GM21447 (cell line): ENCODE measurements around the gene RNF43.
"Not testable (repeated sequence)": the region's sequence is repeated elsewhere in the genome, so short reads cannot be mapped to it uniquely, and the experiment has no call there.

Experiments used
- ATAC-seq: cut with Tn5 transposase; IDR thresholded peaks from one replicate; pipeline ENCODE4 v1.9.1; 2021; ENCODE audit not compliant: unreplicated experiment

Gene RNF43

DNA sequence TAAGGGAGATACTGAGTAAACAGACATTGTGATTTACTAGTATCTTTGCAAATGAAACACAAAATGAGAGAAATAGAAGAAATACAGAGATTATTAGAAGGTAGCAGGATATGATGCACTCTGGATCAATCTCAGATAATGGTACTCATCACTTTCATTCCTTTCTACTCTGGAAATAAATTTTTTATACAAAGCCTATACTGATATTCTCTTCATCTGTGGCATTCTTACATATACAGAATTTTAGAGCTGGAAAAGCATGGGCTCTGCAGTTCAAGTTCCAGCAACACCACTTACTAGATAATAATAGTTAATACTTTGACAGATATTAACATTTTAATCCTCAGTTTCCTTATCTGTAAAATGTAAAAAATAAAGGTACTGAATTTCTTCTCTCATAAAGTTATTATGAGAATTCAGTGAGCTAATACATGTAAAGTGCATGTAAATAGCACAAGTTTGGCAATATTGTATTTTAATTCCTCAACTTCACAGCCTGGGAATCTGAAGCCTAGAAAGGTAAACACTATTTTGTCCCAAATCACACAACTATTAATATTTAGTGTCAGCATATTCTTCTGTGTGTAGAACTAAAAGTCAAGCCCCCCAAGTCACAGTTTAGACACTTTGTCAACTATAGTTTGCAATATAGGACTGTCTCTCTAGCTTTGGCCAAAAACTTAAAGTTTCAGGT lies 6.5 kb downstream of the RNF43 start:
- no peak for ATAC-seq

- no peak for ATAC-seq
Observed at GRCh38 chr17:58409432-58409831, 7.9 kb downstream of the RNF43 start.

GRCh38 chr17:58403311-58403710 lies 14.0 kb downstream of the RNF43 start:
- ATAC-seq: no peak

GRCh38 chr17:58402679-58403078 lies 14.7 kb downstream of the RNF43 start:
- no peak for ATAC-seq

DNA sequence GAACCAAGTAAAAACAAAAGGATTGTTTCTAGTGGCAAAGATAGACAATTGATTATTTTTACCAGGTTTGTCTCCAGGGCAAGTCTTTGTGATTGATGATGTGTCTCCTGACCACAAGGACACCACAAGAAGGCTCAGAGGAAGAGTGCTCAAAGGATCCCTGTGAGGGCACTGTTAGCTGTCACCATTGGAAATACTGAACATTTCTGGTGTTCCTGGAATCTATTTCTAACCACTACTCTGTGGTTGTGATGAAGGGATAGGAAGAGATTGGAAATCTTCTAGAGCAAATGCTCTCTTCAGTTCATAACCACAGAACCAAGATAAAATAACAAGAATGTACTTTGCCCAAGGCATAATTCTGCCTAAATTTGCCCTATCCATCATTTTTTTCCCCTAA lies 15.3 kb downstream of the RNF43 start:
- ATAC-seq: no peak

GRCh38 chr17:58401287-58401686 lies 16.0 kb downstream of the RNF43 start:
- ATAC-seq: no peak

- ATAC-seq: no peak
Observed at GRCh38 chr17:58400826-58401225, 16.5 kb downstream of the RNF43 start.

DNA sequence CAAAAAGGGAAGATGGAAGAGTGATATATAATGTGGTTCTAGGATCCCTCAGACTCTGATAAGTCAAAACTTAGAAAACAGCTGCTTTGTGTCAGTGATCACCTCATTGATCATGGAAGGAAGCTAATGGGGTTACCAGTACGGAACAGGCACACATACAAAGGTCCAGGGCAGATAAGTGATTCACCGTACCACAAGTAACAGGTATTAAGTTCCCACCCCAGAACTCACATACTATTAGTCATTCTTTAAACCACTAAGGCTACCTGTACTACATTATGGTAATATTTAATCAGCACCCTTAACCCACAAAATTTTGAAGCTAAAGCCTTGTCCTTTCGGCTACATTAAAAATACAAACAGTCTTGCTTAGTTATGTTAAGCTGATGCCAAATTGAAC lies 17.4 kb downstream of the RNF43 start:
- ATAC-seq: no peak

DNA sequence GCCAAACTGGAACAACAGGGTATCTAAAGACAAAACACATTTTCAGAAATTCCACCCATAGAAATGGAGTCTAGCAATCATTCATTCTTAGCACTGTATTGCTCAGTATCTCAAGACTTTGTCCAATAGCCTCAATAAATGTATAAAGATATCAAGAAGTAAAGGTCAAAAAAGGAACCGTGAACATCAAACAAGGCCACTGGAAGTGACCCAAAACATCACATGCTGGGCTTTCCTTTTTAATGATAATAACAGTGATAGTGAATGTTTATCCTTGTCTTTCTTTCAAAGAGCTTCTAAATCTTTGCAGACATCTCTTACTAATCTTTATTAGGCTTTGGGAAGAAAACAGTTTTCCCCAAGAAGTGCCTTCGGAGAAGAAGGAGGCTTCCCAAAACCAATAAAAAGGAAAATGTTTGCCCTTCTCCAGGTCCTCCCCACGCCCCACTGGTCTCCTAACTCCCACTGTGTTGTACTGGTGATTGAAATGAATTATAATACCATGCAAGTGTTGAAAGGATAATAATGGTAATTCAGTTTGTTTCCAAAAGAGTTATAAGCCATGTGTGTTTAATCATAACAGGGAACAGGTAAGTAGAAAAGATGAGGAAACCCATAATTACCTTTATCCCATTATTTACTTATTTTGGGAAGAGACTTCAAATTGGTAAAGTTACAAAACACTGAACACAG lies 18.6 kb downstream of the RNF43 start:
- ATAC-seq: no peak

DNA sequence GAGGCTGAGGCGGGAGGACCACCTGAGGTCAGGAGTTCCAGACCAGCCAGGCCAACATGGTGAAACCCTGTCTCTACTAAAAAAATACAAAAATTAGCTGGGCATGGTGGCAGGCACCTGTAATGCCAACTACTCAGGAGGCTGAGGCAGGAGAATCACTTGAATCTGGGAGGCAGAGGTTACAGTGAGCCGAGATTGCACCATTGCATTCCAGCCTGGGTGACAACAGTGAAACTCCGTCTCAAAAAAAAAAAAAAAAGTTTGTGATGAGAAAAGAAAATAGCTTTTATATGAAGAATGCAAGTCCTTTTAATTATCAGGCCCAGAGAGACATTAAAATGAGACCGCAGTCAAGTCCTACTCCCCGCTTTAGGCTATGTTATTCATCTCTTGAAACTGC lies 19.9 kb downstream of the RNF43 start:
- ATAC-seq: not testable (repeated sequence)

- no peak for ATAC-seq
Observed at GRCh38 chr17:58396173-58396572, 21.2 kb downstream of the RNF43 start.

- no peak for ATAC-seq
Observed at GRCh38 chr17:58394534-58395223, 22.7 kb downstream of the RNF43 start.

- no peak for ATAC-seq
Observed at GRCh38 chr17:58391302-58391984, 25.9 kb downstream of the RNF43 start.

DNA sequence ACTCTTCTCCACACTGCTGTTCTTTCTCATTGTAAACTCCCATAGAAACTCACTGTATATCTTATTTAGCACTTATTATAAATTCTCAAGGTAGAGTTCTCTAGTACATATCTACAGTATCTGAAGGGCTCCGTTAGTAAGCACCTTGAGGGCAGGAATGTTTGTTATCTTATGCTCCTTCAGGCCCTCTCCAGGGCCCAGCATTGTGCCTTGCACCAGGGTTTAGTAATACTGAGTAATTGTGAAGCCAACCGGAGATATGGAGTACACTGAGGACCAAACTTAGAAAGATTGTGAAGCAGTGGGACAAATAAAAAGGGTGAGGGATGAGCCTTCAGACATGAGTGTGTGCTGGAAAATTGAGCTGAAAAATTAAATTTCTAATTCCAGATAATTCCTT lies 26.4 kb downstream of the RNF43 start:
- ATAC-seq: no peak

- no peak for ATAC-seq
Observed at GRCh38 chr17:58388302-58389190, 28.8 kb downstream of the RNF43 start.

- ATAC-seq: no peak
Observed at GRCh38 chr17:58387834-58388233, 29.5 kb downstream of the RNF43 start.

DNA sequence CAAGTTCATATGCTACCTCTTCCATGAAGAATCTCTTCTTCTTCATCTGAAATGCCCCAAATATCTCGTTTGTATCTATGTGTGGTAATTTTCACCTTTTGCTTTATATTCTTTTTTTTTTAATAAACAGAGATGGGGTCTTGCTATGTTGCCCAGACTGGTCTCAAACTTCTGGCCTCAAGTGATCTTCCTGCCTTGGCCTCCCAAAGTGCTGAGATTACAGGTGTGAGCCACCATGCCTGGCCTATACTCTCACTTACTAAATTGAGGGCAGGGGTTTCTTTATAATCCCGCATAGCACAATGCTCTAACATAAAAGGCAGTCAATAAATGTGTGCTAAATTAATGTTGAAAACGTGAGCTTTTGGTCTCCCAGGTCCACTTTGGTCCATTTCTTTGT lies 30.6 kb downstream of the RNF43 start:
- no peak for ATAC-seq

GRCh38 chr17:58385359-58385899 lies 31.9 kb downstream of the RNF43 start:
- no peak for ATAC-seq

DNA sequence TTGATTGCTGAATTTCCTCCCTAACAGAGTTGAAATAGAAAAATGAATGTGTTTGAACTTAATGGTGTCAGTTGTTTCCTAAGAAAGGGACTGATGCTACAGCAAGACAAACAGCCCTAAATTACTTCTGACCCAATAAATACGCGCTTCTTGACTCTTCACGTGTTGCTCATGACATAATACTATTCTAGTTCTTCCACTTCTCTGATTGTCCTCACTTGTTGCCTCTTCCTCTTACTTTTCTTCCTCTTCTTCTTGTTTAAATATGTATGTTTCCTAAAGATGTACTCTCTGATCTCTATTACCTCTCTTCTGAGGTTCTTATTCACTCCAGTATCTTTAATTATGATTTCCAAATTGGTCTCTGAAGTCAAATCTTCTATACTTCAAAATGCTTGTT lies 32.4 kb downstream of the RNF43 start:
- no peak for ATAC-seq

DNA sequence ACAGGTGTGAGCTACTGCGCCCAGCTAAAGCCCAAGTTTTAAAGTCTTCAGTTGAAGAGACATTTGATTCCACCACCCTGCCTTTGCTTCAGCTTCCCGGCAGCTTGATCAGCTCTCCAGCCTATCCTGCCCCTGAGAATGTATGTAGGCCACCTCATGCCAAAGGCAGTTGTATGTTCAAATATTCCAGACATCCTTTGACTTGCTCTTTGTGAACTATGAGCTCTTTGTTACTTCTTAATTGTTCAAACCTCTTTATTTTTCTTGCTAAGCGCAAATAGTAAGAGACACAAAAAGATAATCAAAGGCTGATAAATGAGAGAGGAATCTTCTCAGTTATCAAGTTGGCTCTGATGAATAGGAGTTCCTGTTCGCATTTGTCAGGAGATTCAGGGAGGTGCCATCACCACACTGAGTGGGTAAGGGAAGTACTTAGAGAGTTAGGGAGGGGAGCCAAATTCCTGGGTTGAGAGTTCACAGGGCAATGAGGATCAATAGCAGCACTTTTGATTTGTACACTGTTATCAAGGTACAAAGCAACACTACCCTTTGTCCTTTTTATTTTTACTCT lies 33.4 kb downstream of the RNF43 start:
- no peak for ATAC-seq
